Karpas-422 (cell line): ENCODE measurements around the gene HSPB6. TPM values are rescaled to one million over a fixed set of nuclear protein-coding genes. Genes with fewer than 3 reads are reported as not detected.

ENCODE experiments used
- DNase-seq: peaks from one replicate; pipeline ENCODE4 v3.0.0-alpha.2; 2015
- H2AFZ ChIP-seq: fragments of 200-600 bp; sonication (generic); 2 replicates; pipeline ENCODE4 v1.6.1; 2014; ENCODE audit warnings: antibody characterized with exemption, low read length, mixed read lengths
- H3K27ac ChIP-seq: fragments of 200-600 bp; sonication (generic); 2 replicates; pipeline ENCODE4 v1.5.1; 2014; ENCODE audit warnings: mild to moderate bottlenecking, low read length, moderate library complexity
- H3K27me3 ChIP-seq: fragments of 200-600 bp; sonication (generic); 2 replicates; pipeline ENCODE4 v1.6.1; 2014; ENCODE audit warnings: low read length, mixed read lengths
- H3K36me3 ChIP-seq: fragments of 200-600 bp; sonication (generic); 2 replicates; pipeline ENCODE4 v1.6.1; 2014; ENCODE audit warnings: low read length, mixed read lengths; ENCODE audit not compliant: insufficient read depth
- H3K4me1 ChIP-seq: fragments of 200-600 bp; sonication (generic); 2 replicates; pipeline ENCODE4 v1.6.1; 2014; ENCODE audit warnings: mild to moderate bottlenecking, low read length, mixed read lengths
- H3K4me2 ChIP-seq: fragments of 200-600 bp; sonication (generic); 2 replicates; pipeline ENCODE4 v1.6.1; 2014; ENCODE audit warnings: low read length, low read depth, mild to moderate bottlenecking; ENCODE audit not compliant: poor library complexity, severe bottlenecking
- H3K4me3 ChIP-seq: fragments of 200-600 bp; sonication (generic); 2 replicates; pipeline ENCODE4 v1.5.1; 2014; ENCODE audit warnings: mild to moderate bottlenecking, antibody characterized with exemption, low read length, mixed read lengths
- H3K79me2 ChIP-seq: fragments of 200-600 bp; sonication (generic); 2 replicates; pipeline ENCODE4 v1.6.1; 2014; ENCODE audit warnings: mild to moderate bottlenecking, low read length, mixed read lengths
- H3K9ac ChIP-seq: fragments of 200-600 bp; sonication (generic); 2 replicates; pipeline ENCODE4 v1.6.0; 2014; ENCODE audit warnings: low read length
- H3K9me2 ChIP-seq: fragments of 200-600 bp; sonication (generic), shearing (Covaris generic); replicated peaks from 2 replicates; pipeline ENCODE4 v1.6.0; 2014; ENCODE audit warnings: mild to moderate bottlenecking, low read length, moderate library complexity; ENCODE audit not compliant: insufficient read depth
- H3K9me3 ChIP-seq: fragments of 300-700, 200-600 bp; sonication (generic); 2 replicates; pipeline ENCODE4 v1.6.1; 2014; ENCODE audit warnings: low read length, mixed read lengths
- H4K20me1 ChIP-seq: fragments of 200-600 bp; sonication (generic); 2 replicates; pipeline ENCODE4 v1.6.1; 2014; ENCODE audit warnings: mild to moderate bottlenecking, antibody characterized with exemption, low read length, low read depth; ENCODE audit not compliant: insufficient read depth
- total RNA-seq: library from RNA; depleted of rRNA; stranded (reverse); fragments of >200 nt; shearing (Covaris generic); gene quantifications from 2 replicates; pipeline ENCODE4 v1.2.3, GENCODE V29; 2014; ENCODE audit warnings: low replicate concordance

HSPB6 gene
- total RNA-seq, 1 experiment from 2014 or later, result 1.5 TPM

DNA sequence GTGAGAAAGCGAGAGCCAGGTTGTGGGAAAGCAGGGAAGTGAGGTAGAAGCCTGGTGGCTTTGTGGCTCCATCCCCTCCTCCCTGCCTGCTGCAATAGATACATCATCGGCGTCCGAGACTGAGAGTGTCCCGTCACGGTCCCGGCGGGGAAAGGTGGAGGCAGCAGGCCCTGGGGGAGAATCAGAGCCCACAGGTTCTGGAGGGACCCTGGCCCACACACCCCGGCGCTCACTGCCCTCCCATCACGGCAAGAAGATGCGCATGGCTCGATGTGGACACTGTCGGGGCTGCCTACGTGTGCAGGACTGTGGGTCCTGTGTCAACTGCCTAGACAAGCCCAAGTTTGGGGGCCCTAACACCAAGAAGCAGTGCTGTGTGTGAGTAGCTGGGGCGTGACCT, 33.9 kb downstream of the HSPB6 start:
- Histone ChIP-seq H3K79me2 (peaks cover 22% of the 10 kb centered on the region), H3K9me2 (no peaks in the 10 kb centered on the region), H3K4me1 (peaks cover 8% of the 10 kb centered on the region), H3K36me3 (peaks cover 11% of the 10 kb centered on the region), H3K27ac (no peak overlapping the region), H3K9me3 (no peaks in the 10 kb centered on the region), H3K9ac (no peak overlapping the region), H4K20me1 (peaks cover 22% of the 10 kb centered on the region; the same call in 1 of the 2 replicates), H3K27me3 (no peaks in the 10 kb centered on the region), H3K4me2 (no peak overlapping the region), H2AFZ (no peak overlapping the region), H3K4me3 (no peak overlapping the region)
- no peak for DNase-seq

DNA sequence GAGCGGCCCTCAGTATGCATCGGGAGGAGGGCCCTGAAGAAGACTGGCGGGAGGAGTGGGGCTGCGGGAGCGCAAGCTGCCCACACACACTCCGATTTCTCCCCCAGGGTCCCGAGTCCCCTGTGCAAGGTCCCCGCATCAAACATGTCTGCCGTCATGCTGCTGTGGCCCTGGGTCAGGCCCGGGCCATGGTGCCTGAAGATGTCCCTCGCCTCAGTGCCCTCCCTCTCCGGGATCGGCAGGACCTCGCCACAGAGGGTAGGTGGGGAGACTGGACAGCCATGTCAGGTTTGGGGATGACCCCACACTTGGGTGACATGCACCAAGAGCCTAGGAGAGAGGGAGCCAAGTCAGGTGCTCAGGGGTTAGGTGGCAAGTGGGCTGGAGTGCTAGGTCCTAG, 34.4 kb downstream of the HSPB6 start:
- Histone ChIP-seq H3K27me3 (no peaks in the 10 kb centered on the region), H3K4me3 (no peak overlapping the region), H3K9ac (no peak overlapping the region), H3K36me3 (peaks cover 11% of the 10 kb centered on the region), H3K4me2 (no peak overlapping the region), H3K79me2 (peaks cover 22% of the 10 kb centered on the region), H3K9me3 (no peaks in the 10 kb centered on the region), H3K4me1 (peaks cover 8% of the 10 kb centered on the region), H3K27ac (no peak overlapping the region), H2AFZ (no peak overlapping the region), H4K20me1 (peaks cover 22% of the 10 kb centered on the region; the same call in 1 of the 2 replicates), H3K9me2 (no peaks in the 10 kb centered on the region)
- no peak for DNase-seq

DNA sequence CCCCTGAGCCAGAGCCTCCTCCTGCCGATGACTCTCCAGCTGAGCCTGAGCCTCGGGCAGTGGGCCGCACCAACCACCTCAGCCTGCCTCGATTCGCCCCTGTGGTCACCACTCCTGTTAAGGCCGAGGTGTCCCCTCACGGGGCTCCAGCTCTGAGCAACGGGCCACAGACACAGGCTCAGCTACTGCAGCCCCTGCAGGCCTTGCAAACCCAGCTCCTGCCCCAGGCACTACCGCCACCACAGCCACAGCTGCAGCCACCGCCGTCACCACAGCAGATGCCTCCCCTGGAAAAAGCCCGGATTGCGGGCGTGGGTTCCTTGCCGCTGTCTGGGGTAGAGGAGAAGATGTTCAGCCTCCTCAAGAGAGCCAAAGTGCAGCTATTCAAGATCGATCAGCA, 35.5 kb downstream of the HSPB6 start:
- Histone ChIP-seq H3K36me3 (peaks cover 11% of the 10 kb centered on the region), H3K9ac (no peak overlapping the region), H3K27ac (no peak overlapping the region), H3K9me3 (no peaks in the 10 kb centered on the region), H3K27me3 (no peaks in the 10 kb centered on the region), H3K4me1 (peaks cover 12% of the 10 kb centered on the region), H4K20me1 (peaks cover 22% of the 10 kb centered on the region; the same call in 1 of the 2 replicates), H3K4me2 (no peak overlapping the region), H3K9me2 (no peaks in the 10 kb centered on the region), H3K79me2 (peaks cover 22% of the 10 kb centered on the region), H3K4me3 (no peak overlapping the region), H2AFZ (no peak overlapping the region)
- no peak for DNase-seq

DNA sequence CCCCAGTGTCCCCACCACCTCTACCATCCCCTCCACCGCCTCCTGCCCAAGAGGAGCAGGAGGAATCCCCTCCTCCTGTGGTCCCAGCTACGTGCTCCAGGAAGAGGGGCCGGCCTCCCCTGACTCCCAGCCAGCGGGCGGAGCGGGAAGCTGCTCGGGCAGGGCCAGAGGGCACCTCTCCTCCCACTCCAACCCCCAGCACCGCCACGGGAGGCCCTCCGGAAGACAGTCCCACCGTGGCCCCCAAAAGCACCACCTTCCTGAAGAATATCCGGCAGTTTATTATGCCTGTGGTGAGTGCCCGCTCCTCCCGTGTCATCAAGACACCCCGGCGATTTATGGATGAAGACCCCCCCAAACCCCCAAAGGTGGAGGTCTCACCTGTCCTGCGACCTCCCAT, 36.2 kb downstream of the HSPB6 start:
- no peak overlapping the region for H3K4me2 ChIP-seq
- DNase-seq, result no peak
- peaks cover 22% of the 10 kb centered on the region; the same call in 1 of the 2 replicates for H4K20me1 ChIP-seq
- H3K9ac ChIP-seq, result no peak overlapping the region
- no peaks in the 10 kb centered on the region for H3K9me2 ChIP-seq
- peaks cover 11% of the 10 kb centered on the region for H3K36me3 ChIP-seq
- H2AFZ ChIP-seq, result no peak overlapping the region
- peaks cover 19% of the 10 kb centered on the region for H3K4me1 ChIP-seq
- H3K4me3 ChIP-seq, result no peak overlapping the region
- H3K27me3 ChIP-seq, result no peaks in the 10 kb centered on the region
- H3K27ac ChIP-seq, result no peak overlapping the region
- H3K9me3 ChIP-seq, result no peaks in the 10 kb centered on the region
- H3K79me2 ChIP-seq, result peaks cover 22% of the 10 kb centered on the region

DNA sequence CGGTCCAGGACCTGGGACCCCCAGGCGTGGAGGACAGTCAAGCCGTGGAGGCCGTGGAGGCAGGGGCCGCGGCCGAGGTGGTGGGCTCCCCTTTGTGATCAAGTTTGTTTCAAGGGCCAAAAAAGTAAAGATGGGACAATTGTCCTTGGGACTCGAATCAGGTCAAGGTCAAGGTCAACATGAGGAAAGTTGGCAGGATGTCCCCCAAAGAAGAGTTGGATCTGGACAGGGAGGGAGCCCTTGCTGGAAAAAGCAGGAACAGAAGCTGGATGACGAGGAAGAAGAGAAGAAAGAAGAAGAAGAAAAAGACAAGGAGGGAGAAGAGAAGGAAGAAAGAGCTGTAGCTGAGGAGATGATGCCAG, 36.7 kb downstream of the HSPB6 start:
- Histone ChIP-seq H3K27me3 (no peaks in the 10 kb centered on the region), H3K4me3 (no peak overlapping the region), H3K9me3 (no peaks in the 10 kb centered on the region), H3K27ac (no peak overlapping the region), H3K36me3 (peaks cover 11% of the 10 kb centered on the region), H3K79me2 (peaks cover 22% of the 10 kb centered on the region), H2AFZ (no peak overlapping the region), H3K4me1 (peaks cover 24% of the 10 kb centered on the region), H4K20me1 (peaks cover 25% of the 10 kb centered on the region; the same call in 1 of the 2 replicates), H3K9ac (no peak overlapping the region), H3K9me2 (no peaks in the 10 kb centered on the region), H3K4me2 (no peak overlapping the region)
- no peak for DNase-seq

DNA sequence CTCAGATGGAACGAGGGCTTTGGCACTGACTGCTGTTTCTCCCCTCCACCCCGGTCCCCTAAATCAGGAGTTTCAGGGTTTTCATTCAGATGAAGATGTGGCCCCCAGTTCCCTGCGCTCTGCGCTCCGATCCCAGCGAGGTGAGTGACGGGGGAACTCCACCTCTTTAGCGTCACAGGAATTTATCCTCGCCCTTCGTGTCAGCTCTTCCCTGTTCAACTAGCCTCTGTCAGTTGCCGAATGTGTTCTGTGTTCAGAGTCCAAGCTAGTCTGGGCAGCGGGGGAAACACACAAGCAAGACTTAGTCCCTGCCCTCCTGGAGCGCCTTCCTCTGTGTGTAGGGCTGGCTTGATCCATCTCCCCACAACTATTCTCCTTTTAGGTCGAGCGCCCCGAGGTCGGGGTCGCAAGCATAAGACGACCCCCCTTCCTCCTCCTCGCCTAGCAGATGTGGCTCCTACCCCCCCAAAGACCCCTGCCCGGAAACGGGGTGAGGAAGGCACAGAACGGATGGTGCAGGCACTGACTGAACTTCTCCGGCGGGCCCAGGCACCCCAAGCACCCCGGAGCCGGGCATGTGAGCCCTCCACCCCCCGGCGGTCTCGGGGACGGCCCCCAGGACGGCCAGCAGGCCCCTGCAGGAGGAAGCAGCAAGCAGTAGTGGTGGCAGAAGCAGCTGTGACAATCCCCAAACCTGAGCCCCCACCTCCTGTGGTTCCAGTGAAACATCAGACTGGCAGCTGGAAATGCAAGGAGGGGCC, 37.2 kb downstream of the HSPB6 start:
- Histone ChIP-seq H2AFZ (no peak overlapping the region), H3K4me2 (peak overlapping the region; percentile 79), H3K27ac (no peak overlapping the region), H3K4me1 (peaks cover 24% of the 10 kb centered on the region), H3K79me2 (peaks cover 22% of the 10 kb centered on the region), H3K36me3 (peaks cover 11% of the 10 kb centered on the region), H3K4me3 (peak overlapping the region; percentile 81), H4K20me1 (peaks cover 24% of the 10 kb centered on the region; the same call in 1 of the 2 replicates), H3K9me2 (no peaks in the 10 kb centered on the region), H3K9me3 (no peaks in the 10 kb centered on the region), H3K9ac (peak overlapping the region; percentile 97), H3K27me3 (no peaks in the 10 kb centered on the region)
- DNase-seq, result no peak

DNA sequence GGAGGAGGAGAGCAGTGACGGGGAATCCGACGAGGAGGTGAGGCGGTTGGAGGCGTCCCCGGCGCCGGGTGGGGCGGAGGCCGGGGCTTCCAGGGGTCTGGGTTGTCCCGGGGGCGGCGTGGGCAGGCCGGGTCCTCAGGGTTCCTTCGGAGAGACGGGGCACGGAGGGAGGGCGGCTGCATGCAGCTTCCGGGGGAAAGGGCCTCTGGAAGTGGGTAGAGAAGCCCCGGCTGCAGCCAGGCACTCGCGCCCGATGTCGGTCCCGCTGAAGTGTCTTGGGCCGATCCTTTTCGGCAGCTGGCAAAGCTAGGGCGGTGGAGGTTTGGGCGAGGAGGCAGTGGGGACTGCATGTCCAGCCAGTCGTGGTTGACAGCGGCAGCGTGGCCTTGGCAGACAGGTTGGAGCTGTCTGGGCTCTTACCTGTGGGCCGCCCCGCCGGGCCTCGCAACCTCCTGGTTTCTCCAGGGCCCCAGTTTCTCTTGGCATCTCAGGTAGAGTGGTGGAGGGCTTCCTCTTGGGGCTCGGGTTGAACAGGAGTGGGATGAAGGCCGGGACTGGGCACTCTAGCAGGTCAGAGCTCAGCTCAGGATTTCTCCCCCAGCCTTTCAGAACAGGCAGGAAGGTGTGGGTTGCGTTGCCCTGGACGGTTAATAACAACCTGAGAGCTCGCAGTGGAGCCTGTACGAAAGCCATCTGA, 38.3 kb downstream of the HSPB6 start:
- Histone ChIP-seq H3K79me2 (peaks cover 22% of the 10 kb centered on the region), H3K27me3 (no peaks in the 10 kb centered on the region), H3K4me1 (peaks cover 24% of the 10 kb centered on the region), H3K36me3 (peaks cover 11% of the 10 kb centered on the region), H2AFZ (no peak overlapping the region), H4K20me1 (peaks cover 21% of the 10 kb centered on the region; the same call in 1 of the 2 replicates), H3K4me3 (peak overlapping the region; percentile 81), H3K9me2 (no peaks in the 10 kb centered on the region), H3K9me3 (no peaks in the 10 kb centered on the region), H3K4me2 (peak overlapping the region; percentile 79), H3K27ac (peak overlapping the region; percentile 60), H3K9ac (peak overlapping the region; percentile 97)
- peak; percentile 78 for DNase-seq

DNA sequence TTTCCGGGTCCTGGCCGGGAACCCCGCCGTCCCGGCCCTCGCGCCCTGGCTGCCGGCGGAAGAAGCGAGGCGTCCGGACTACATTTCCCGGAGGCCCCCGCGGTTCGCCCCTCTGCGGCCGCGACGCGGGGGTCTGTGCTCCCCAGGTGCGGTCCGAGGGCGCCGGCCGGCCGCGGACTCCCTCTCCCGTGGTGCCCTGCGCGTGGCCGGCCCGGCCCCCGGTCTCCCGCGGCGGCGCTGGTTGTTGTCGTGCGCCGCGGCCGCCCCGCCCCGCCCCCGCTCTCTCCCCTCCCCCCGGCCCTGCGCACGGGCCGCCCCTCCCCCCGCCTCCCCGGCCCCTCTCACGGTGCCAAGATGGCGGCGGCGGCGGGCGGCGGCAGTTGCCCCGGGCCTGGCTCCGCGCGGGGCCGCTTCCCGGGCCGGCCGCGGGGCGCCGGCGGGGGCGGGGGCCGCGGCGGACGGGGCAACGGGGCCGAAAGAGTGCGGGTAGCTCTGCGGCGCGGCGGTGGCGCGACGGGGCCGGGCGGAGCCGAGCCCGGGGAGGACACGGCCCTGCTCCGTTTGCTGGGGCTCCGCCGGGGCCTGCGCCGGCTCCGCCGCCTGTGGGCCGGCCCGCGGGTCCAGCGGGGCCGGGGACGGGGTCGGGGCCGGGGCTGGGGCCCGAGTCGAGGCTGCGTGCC, 39.0 kb downstream of the HSPB6 start, which contains the start of gene KMT2B:
TSS of gene KMT2B (plus strand) at position 339 of the 680 bp plus-strand sequence. CDS start at position 355, 16 bp downstream.
- Histone ChIP-seq H3K36me3 (peaks cover 11% of the 10 kb centered on the region), H3K9me2 (no peaks in the 10 kb centered on the region), H3K27ac (peak within 1 kb of the TSS; percentile 60), H3K4me2 (peak within 1 kb of the TSS; percentile 85), H4K20me1 (peaks cover 22% of the 10 kb centered on the region; the same call in 1 of the 2 replicates), H3K79me2 (peaks cover 22% of the 10 kb centered on the region), H3K9ac (peak within 1 kb of the TSS; percentile 97), H3K27me3 (no peaks in the 10 kb centered on the region), H2AFZ (peak within 1 kb of the TSS; percentile 75), H3K4me1 (peaks cover 24% of the 10 kb centered on the region), H3K9me3 (no peaks in the 10 kb centered on the region), H3K4me3 (peak within 1 kb of the TSS; percentile 88)
- no peak for DNase-seq
